A549 treated with Hydrocortisone at 1 μM for 4 hours (cell line): ENCODE results near the gene SLC5A9. TPM values are rescaled to one million over a fixed set of nuclear protein-coding genes. Genes with fewer than 3 reads are reported as not detected.

Experiments
- total RNA-seq: library from RNA; stranded (reverse); fragments of 200-300 nt; extraction: Qiagen RNA extraction; gene quantifications from 5 replicates; pipeline ENCODE4 v1.2.3, GENCODE V29; 2022

Gene SLC5A9
- 0.03 to 0.15 TPM (median 0.09 TPM) in 4 of 5 replicates, not detected in the other for total RNA-seq

GRCh38 chr1:48222501-48223242, at the start of gene SLC5A9:
SLC5A9 (plus strand) TSS chr1:48222716; CDS start chr1:48222737, 21 bp downstream.

Other genes with a start within 250 kb of the SLC5A9 start
- gene TRABD2B, start 225.3 kb upstream of the SLC5A9 start, total RNA-seq, result 2.6 to 4.7 TPM (median 3.3 TPM) in 5 replicates
- gene SPATA6, start 249.5 kb downstream of the SLC5A9 start, total RNA-seq, result 1.3 to 2.9 TPM (median 1.7 TPM) in 5 replicates